ENCODE data around the gene RAI1.

The RAI1 gene

GRCh38 chr17:17836818-17837379, 155.6 kb downstream of the RAI1 start, which contains the start of gene SREBF1:
SREBF1 (minus strand) TSS chr17:17836986; CDS start chr17:17836817, 169 bp downstream.
- peak; percentile 33 to 55 for DNase-seq

- no peak for DNase-seq
These were observed 156.1 kb downstream of the RAI1 start for GRCh38 chr17:17837380-17837821.

DNA sequence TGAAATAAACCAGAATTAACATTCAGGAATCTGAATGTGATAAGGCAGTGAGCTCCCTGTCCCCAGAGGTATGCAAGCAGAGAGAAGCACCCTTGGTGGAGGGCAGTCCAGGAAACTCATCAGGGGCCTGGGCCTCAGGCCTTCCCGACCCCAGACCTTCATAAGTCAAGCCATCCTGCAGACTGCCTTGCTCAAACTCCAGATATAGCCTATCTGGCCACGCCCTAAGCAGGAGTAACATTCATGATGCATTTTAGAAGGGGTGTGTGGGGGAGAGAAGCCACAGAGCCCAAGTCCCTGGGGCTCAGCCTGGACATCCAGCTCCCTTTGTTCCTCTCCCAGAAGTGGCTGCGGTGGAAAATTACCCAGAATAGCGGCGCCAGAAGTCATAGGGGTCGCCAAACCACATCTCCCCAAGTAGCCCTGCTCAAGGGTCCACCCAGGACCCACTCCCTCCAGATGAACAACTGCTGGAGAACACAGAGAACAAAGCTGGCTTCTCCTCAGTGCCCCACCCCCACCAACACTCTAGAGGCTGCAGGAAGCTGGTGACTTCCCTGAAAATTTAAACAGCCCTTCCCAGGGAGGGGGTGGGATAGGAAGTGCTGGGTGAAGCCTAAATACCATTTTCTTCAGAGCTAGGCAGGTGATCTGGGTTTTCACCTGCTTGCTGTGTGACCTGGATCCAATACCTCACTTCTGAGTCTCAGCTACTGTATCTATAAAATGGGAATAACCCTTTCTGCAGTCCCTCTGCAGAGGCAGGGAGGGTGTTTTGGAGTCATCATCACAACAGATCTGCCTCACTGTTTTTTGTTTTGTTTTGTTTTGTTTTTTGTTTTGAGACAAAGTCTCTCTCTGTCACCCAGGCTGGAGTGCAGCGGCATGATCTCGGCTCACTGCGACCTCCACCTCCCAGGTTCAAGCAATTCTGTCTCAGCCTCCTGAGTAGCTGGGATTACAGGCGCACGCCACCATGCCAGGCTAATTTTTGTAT, 157.0 kb downstream of the RAI1 start:
- DNase-seq = peak; percentile 23 to 54

GRCh38 chr17:17839791-17840707, 158.8 kb downstream of the RAI1 start:
- peak; percentile 84 to 86 for DNase-seq

GRCh38 chr17:17840751-17841591, 159.7 kb downstream of the RAI1 start:
- DNase-seq = peak; percentile 51 to 80

DNA sequence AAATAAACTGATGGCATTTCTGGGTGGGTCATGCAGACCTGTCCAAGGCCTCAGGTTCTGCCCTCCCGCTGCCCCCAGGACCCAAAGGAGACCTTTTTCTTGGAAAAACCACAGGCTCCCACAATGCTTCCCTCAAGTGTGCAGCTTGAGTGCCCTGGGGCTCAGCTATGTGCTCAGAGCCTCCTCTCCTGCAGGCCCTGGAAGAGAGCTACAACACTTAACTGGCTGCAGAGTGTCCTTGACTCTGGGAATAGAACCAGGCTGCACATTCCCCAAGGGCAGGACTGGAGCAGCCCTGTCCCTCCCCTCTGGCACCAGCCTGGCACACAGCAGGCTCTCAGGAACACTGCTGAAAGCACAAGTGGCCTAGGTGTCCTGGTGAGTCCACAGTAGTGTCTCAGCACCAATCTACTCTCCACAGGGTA, 160.4 kb downstream of the RAI1 start:
- DNase-seq = no peak

GRCh38 chr17:17842111-17842876, 161.0 kb downstream of the RAI1 start:
- no peak for DNase-seq

DNA sequence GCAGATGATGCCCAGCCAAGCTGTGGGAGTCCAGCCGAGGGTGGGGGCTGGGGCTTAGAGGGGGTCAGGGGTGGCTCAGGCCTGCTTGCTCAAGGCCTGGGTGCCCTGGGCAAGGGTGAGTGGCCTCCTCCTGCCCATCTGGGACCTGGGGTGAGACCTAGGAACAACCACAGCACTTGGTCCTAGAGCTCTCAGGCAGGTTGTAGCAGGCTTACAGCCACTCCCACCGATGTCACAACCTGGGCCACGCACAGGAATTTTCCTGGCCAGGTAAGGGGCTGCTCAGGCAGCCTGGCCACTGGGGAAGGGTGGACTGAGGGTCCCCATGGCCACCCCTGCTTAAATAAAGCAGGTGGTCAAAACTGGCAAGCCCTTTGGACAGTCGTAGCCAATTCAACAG, 161.8 kb downstream of the RAI1 start:
- no peak for DNase-seq

GRCh38 chr17:17844079-17844478, 162.8 kb downstream of the RAI1 start:
- DNase-seq = no peak

DNA sequence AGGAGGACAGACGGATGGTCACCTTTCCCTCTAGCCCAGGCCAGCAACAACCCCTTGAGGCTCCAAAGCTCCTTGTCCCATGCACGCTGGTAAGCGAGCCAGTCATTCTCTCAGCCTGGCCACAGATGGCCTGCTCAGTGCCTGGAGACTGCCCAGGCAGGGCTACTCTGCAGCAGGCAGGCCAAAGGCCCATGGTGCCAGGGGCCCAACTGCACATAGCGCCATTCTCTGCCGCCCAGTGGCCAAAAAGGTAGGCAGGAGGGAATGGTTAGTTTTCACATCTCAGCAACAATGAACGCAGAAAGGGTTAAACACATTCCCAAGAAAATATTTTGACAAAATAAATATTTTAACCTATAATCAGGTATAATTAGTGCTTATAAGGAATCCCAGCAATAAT, 163.2 kb downstream of the RAI1 start:
- DNase-seq = peak in 1 of 2 donors; percentile 47

DNA sequence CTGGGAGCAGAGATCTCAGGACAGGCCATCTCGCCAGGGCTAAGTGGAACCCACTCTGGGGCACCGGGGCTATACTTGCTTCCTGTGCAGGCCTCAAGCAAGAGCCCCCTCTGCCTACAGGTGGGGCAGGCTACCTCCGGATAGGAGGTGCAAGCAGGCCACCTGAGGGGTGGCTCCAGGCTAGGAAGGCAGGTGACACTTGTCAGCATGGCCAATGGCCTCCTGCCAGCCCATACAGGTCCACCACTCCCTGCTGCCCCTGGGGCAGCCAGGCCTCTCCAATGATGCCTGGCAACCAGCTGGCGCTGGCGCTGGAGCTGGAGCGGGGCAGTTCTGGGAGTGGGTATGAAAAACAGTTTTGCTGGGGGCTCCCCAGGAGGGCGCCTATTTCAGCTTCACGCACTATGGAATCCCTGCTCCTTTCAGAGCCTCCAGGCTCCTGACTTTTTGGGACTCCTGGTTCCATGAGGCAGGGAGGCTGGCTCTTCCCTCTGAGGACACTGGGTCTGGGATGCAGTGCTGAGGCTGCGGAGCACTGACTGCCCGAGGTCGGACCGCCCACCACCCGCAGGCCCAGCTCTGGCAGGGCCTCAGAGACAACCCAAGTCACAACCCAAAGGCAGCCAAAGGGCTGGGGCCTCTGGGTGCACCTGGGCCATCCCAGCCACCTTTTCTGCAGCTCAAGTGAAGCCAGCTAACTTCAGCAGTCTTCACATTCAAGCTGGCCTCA, 164.0 kb downstream of the RAI1 start:
- DNase-seq = no peak

DNA sequence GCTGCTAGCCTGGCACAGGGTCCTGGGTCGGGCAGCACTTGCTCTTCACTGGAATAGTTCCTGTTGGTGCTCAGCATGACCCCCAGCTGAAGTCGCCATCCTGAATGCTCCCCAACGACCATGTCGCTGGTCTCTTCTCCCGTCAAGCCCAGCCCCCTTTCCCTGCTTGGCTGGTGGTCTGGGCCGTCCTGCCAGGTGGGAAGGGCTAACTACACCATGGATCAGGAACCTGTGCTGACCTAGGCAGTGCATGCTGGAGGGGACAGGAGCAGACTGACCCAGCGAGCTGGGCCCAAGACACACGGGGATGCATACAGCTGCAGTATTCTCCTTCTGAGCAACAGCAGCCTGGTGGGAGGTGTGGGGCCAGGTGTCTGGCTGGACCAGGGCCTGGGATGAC, 164.7 kb downstream of the RAI1 start:
- no peak for DNase-seq

GRCh38 chr17:17846645-17847044, 165.4 kb downstream of the RAI1 start:
- DNase-seq = no peak

GRCh38 chr17:17847118-17847689, 165.9 kb downstream of the RAI1 start:
- no peak for DNase-seq

- no peak for DNase-seq
These were observed 166.5 kb downstream of the RAI1 start for GRCh38 chr17:17847726-17848125.

DNA sequence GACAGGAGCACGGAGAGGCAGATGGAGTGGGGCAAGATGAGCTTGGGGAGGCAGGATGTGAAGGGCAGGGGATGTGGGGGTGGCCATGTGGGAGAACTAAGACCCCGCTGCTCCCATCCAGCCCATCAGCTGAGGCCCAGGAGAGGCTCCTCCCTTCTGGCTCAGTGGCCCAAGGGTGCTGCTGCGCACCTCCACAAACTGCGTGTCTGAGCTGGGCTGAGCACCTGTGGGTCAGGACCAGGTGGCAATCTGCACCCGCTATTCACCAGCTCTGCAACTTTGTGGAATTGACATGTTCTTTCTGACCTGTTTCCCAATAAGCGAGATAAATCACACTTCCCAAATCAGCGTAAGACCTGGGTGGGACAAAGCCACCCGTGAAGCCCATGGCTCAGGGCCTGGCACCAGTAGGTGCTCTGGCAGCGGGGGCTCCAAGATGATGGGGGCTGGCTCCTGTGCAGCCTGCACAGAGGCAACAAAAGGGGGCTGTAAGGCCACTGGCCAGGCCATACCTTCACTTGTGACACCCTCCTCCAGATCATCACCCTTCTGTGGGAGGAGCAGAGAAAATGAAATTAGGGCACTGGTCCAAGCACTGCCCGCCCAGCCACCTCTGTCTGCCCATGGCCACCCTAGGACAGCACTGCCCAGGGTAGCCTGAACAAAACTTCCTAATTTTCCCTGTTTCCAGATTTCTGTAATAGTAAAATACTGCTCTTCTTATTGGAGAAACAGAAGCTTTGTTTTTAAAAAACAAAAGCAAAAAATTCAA, 167.2 kb downstream of the RAI1 start:
- DNase-seq = no peak

DNA sequence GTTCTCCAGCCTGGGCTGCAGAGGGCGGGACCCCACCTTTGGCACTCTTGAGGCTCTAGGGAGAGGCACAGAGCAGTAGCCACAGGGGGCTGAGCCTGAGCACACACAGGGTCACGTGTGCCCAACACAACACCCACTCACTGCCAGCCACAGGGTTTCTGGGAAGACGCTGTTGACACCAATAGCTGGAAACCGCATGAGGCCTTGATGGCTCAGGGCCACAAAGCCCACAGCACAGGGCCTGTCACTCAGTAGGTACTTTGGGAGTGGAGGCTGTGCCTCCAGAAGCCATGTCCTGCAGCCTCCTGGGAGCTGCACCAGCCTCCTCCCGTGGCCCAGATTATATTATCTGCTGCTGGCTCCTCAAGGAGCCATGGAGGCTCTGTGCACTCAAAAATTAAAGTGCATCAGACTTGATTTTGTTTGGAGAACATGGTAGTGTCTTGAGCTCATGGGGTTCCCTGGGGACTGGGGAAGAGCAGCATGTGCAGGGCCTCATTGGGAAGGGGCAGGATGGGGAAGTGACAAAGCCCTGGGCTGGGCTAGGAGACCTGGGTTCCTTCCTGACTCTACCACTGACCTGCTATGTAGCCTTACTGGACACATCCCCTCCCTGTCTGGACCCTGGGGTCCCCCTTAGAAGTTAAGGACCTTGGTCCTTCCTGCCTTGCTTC, 168.0 kb downstream of the RAI1 start:
- DNase-seq = peak; percentile 20 to 45

- DNase-seq = peak in 1 of 2 donors; percentile 12
These were observed 168.7 kb downstream of the RAI1 start for GRCh38 chr17:17849845-17850373.

All from hippocampal formation (tissue), 2 donors.